Adrenal gland (tissue), 12 donors: ENCODE results near the gene PIK3C2G. TPM values are rescaled to one million over a fixed set of nuclear protein-coding genes. Genes with fewer than 3 reads are reported as not detected.

ENCODE experiments used
- DNase-seq, 7 donors: peaks; one replicate each; pipeline ENCODE4 v3.0.0-alpha.2; 2019 to 2020
- H3K27ac ChIP-seq, 5 donors: fragments of 200-600 bp; sonication (generic) in 4 of 5; 1 replicate in 3 of 5; 2 replicates in 2 of 5; pipeline versions ENCODE4 v1.5.1 to v1.8.0; 2016 to 2020; ENCODE audit warnings: mild to moderate bottlenecking in 1 of 5
- H3K27me3 ChIP-seq: fragments of 200-600 bp; 2 replicates; pipeline ENCODE4 v1.8.0; 2021
- H3K36me3 ChIP-seq, 2 donors: fragments of 200-600 bp; replicated peaks in 1 of 2; 1 replicate in 1 of 2; 2 replicates in 1 of 2; pipeline versions ENCODE4 v1.5.1 to v1.8.0; 2018 to 2022
- H3K4me1 ChIP-seq, 2 donors: fragments of 200-600 bp; replicated peaks in 1 of 2; 1 replicate in 1 of 2; 2 replicates in 1 of 2; pipeline versions ENCODE4 v1.5.1 to v1.8.0; 2018 to 2021
- H3K4me3 ChIP-seq, 4 donors: fragments of 200-600 bp; sonication (generic) in 3 of 4; one replicate each; pipeline ENCODE4 v1.5.1; 2016 to 2018
- H3K9me3 ChIP-seq, 3 donors: fragments of 200-600 bp; sonication (generic) in 1 of 3; replicated peaks in 1 of 3; 1 replicate in 2 of 3; 2 replicates in 1 of 3; pipeline versions ENCODE4 v1.5.1 to v1.8.0; 2016 to 2021
- CTCF ChIP-seq, 6 experiments: fragments of 450-650 bp in 4 of 6; fragments of 200-600 bp in 2 of 6; sonication (generic) in 1 of 6; IDR thresholded peaks; 1 replicate in 5 of 6; 2 replicates in 1 of 6; pipeline versions ENCODE4 v1.5.1 to v1.8.0; 2016 to 2021; ENCODE audit warnings: antibody characterized with exemption in 6 of 6, mild to moderate bottlenecking in 2 of 6, moderate library complexity in 1 of 6
- POLR2A ChIP-seq, 2 donors: fragments of 450-650 bp; IDR thresholded peaks; one replicate each; pipeline ENCODE4 v1.6.1; 2017; ENCODE audit warnings: antibody characterized with exemption in 2 of 2, mild to moderate bottlenecking in 2 of 2, moderate library complexity in 1 of 2
- WGBS, 4 donors: extraction: QIAGEN DNeasy Blood & Tissue Kit in 2 of 4; methylation state at CpG; one replicate each; pipeline versions ENCODE4 v1.1.5 to v1.1.7; 2013 to 2017; 5-methylcytosine and 5-hydroxymethylcytosine counted together
- intact Hi-C, 2 donors: fragments of 100-400 bp; cut with DNase I; formaldehyde crosslinking; loops; one replicate each; pipeline versions ENCODE4 v1.14.1 to v1.15.0; 2022 to 2023
- polyA plus RNA-seq, 3 donors: library from polyadenylated mRNA; stranded (reverse); fragments of 200-250 nt in 2 of 3; fragments of 350-450 nt in 1 of 3; fragmentation: Illumina TruSeq in 1 of 3; extraction: RNeasy Lipid Tissue Mini Kit (QIAGEN cat#74804) in 1 of 3; gene quantifications; one replicate each; pipeline ENCODE4 v1.2.3, GENCODE V29; 2013 to 2014
- total RNA-seq, 9 donors: library from RNA; depleted of rRNA in 4 of 9; stranded (reverse); fragments of >200 nt in 4 of 9; fragments of 120-200 nt in 1 of 9; fragmentation: NEBNext Ultra II Directional in 1 of 9; extraction: Animal tissue kit (Norgen Biotek cat#: 25700) in 1 of 9; gene quantifications; one replicate each; pipeline versions ENCODE4 v1.1.0 to v1.2.4, GENCODE V29; 2013 to 2023
- donor health status: healthy with polysubstance abuse.
- donor health status: Bipolar disorder and iron deficiency.
- donor health status: DM: yes; HTN: yes; CAD: no.
- donor health status: DM: no; HTN: no; CAD: no.
- donor health status: DM: no; HTN: no; CAD: no.
- donor health status: DM: yes; HTN: yes; CAD: no.

PIK3C2G gene
- total and polyA plus RNA-seq, 12 donors = 0.11 to 1.3 (median 0.54) TPM

DNA sequence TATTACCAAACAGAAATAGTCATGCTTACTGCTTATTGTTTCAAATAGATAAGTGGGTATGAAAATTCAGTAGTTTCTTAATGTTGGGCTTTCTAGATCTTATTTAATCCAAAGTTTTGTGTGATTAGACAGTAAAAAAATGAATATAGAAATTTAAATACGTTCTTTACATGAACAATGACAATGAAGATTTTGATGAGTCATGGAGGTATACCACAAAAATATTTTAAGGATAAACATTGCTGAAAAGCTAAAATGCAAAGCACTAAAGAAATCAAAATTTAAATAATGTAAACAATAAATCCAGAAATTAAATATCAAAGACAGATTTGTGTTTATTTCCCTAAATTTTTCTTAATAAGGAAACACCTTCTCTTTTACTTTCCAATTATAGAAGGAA, 78.3 kb downstream of the PIK3C2G start:
- DNase-seq = no peak
- H3K27ac ChIP-seq = no peak overlapping the region
- peaks cover 0 to 3% (median 0%) of the 10 kb centered on the region in 3 donors for H3K9me3 ChIP-seq
- no peak overlapping the region for H3K4me3 ChIP-seq
- 72 to 86% (median 83%) methylated on average over 1 of the region's 1 CpG for WGBS, 4 donors
- H3K27me3 ChIP-seq = no peaks in the 10 kb centered on the region
- H3K4me1 ChIP-seq = no peaks in the 10 kb centered on the region
- TF ChIP-seq POLR2A (IDR thresholded peaks at IDR 0.05) = no peak
- TF ChIP-seq CTCF (IDR thresholded peaks at IDR 0.05) = no peak
- H3K36me3 ChIP-seq = no peaks in the 10 kb centered on the region
- intact Hi-C loops = no loop called here

- 76 to 81% (median 77%) methylated on average over 3 of the region's 3 CpGs for WGBS, 4 donors
- no peaks in the 10 kb centered on the region for H3K27me3 ChIP-seq
- no peaks in the 10 kb centered on the region for H3K36me3 ChIP-seq
- TF ChIP-seq CTCF (IDR thresholded peaks at IDR 0.05) (no peak), POLR2A (IDR thresholded peaks at IDR 0.05) (no peak)
- H3K27ac ChIP-seq = no peak overlapping the region
- no peaks in the 10 kb centered on the region for H3K4me1 ChIP-seq
- peaks cover 0 to 3% (median 0%) of the 10 kb centered on the region in 3 donors for H3K9me3 ChIP-seq
- no peak for DNase-seq
- no peak overlapping the region for H3K4me3 ChIP-seq
- intact Hi-C loops = no loop called here
Observed at GRCh38 chr12:18340186-18340585, 78.9 kb downstream of the PIK3C2G start.

DNA sequence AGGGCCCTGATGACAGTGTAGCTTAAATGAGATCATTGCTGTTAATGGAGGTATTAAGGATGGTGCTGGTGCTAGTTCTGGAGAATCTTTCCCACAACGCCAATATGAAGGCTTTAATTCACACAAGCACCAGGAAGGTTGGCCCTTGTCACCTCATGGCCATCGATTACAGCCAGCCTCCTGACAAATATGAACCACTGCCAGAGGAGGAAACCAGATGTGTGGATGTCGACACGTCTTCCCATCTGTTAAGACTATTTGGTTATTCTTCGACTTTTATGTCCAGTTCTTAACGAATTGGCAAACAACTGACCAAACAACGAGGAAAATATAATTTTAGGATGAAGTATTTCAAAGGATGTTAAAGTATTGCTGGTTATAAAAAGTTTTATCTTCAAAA, 79.5 kb downstream of the PIK3C2G start:
- Histone ChIP-seq H3K27ac (no peak overlapping the region), H3K4me3 (no peak overlapping the region), H3K4me1 (no peaks in the 10 kb centered on the region), H3K36me3 (no peaks in the 10 kb centered on the region), H3K9me3 (peaks cover 0 to 3% (median 0%) of the 10 kb centered on the region in 3 donors), H3K27me3 (no peaks in the 10 kb centered on the region)
- 73 to 81% (median 78%) methylated on average over 7 of the region's 7 CpGs for WGBS, 4 donors
- intact Hi-C loops = no loop called here
- TF ChIP-seq POLR2A (IDR thresholded peaks at IDR 0.05) (no peak), CTCF (IDR thresholded peaks at IDR 0.05) (no peak)
- DNase-seq = no peak

GRCh38 chr12:18343708-18344107, 82.4 kb downstream of the PIK3C2G start:
- TF ChIP-seq CTCF (IDR thresholded peaks at IDR 0.05) (no peak), POLR2A (IDR thresholded peaks at IDR 0.05) (no peak)
- no peak overlapping the region for H3K4me3 ChIP-seq
- H3K36me3 ChIP-seq = no peaks in the 10 kb centered on the region
- no peaks in the 10 kb centered on the region for H3K4me1 ChIP-seq
- peaks cover 0 to 3% (median 0%) of the 10 kb centered on the region in 3 donors for H3K9me3 ChIP-seq
- H3K27ac ChIP-seq = no peak overlapping the region
- intact Hi-C loops = no loop called here
- 78 to 89% (median 84%) methylated on average over 4 of the region's 4 CpGs for WGBS, 4 donors
- DNase-seq = no peak
- H3K27me3 ChIP-seq = no peaks in the 10 kb centered on the region
